AG09309 (cell line): ENCODE data around the gene SLC66A3.

Experiments
- DNase-seq: peaks from one replicate; pipeline ENCODE4 v3.0.0-alpha.2; 2010; ENCODE audit warnings: low read depth
- H3K4me3 ChIP-seq: 2 replicates; pipeline ENCODE4 v1.5.1; 2011; ENCODE audit warnings: mild to moderate bottlenecking, low read depth, low read length, moderate library complexity; ENCODE audit not compliant: control insufficient read depth
- TF ChIP-seq, protein P1 (sequence below): IDR thresholded peaks from 2 replicates; pipeline ENCODE4 v1.5.1; 2011; ENCODE audit warnings: mild to moderate bottlenecking, low read depth, low read length, inconsistent platforms; ENCODE audit not compliant: insufficient read depth, control insufficient read depth; ENCODE audit errors: missing control alignments

The SLC66A3 gene

GRCh38 chr2:11155381-11156035, at the start of gene SLC66A3:
Gene SLC66A3, plus strand, starts transcription at chr2:11155467. Its CDS starts 80 bp downstream, at chr2:11155547.
- peak; percentile 48 for DNase-seq
- peak within 1 kb of the TSS; percentile 79 for H3K4me3 ChIP-seq
- TF ChIP-seq, protein P1, sequence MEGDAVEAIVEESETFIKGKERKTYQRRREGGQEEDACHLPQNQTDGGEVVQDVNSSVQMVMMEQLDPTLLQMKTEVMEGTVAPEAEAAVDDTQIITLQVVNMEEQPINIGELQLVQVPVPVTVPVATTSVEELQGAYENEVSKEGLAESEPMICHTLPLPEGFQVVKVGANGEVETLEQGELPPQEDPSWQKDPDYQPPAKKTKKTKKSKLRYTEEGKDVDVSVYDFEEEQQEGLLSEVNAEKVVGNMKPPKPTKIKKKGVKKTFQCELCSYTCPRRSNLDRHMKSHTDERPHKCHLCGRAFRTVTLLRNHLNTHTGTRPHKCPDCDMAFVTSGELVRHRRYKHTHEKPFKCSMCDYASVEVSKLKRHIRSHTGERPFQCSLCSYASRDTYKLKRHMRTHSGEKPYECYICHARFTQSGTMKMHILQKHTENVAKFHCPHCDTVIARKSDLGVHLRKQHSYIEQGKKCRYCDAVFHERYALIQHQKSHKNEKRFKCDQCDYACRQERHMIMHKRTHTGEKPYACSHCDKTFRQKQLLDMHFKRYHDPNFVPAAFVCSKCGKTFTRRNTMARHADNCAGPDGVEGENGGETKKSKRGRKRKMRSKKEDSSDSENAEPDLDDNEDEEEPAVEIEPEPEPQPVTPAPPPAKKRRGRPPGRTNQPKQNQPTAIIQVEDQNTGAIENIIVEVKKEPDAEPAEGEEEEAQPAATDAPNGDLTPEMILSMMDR, result no peak

GRCh38 chr2:11109002-11109401, 46.3 kb upstream of the SLC66A3 start:
- TF ChIP-seq, protein P1, result no peak
- H3K4me3 ChIP-seq, result no peak overlapping the region
- DNase-seq, result no peak

- DNase-seq, result no peak
- TF ChIP-seq, protein P1, result no peak
- no peak overlapping the region for H3K4me3 ChIP-seq
Measured at GRCh38 chr2:11112870-11113428, 42.3 kb upstream of the SLC66A3 start.

- TF ChIP-seq, protein P1, result no peak
- no peak for DNase-seq
- no peak overlapping the region for H3K4me3 ChIP-seq
Measured at GRCh38 chr2:11117776-11118175, 37.5 kb upstream of the SLC66A3 start.

DNA sequence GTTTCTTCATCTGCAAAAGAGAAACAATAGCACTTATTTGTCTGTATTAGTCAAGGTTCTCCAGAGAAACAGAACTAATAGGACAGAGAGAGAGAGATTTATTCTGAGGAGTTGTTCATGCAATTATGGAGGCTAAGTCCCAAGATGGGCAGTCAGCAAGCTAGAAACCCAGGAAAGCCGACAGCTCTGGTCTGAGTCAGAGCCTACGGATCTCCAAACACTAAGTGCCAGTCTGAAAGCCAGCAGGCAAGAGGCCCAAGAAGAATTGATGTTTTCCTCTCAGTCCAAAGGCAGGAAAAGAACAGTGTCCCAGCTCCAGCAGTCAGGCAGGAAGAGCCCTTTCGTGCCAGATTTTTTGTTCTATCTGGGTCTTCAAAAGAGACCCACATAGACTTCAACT, 36.5 kb upstream of the SLC66A3 start:
- TF ChIP-seq, protein P1, result no peak
- no peak for DNase-seq
- H3K4me3 ChIP-seq, result no peak overlapping the region

DNA sequence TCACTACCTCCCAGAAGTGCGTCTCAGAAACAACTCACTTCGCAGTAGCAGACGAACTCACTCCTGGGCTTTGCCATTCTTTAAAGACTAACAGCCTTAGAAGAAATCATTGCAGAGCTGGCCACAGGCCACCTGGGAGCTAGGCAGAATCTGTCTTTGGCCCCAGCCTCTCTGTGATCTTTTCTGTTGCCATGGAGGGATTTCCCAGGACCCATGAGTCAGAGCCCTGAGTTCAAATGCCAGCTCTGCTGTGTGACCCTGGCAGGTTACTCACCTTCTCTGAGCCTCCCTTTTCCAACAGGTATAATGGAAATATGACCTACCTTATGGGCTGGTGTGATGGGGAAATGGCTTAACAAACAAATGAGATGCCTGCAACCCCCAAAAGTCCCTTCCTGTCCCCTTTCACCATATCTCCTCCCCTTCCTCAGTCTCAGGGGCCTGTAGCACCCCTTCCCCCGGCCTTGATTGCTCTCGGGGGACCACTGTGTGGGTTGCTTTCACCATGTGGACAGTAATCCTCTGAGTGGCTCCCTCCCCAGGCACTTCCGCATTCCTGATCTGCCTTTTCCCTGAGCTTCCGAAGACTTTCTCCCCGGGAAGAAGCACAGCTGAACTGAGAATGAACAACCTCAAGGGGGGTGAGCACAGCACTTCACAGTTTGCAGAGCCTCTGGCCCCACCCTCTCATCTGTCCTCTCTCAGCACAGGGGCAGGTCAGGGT, 34.0 kb upstream of the SLC66A3 start:
- TF ChIP-seq, protein P1, result no peak
- H3K4me3 ChIP-seq, result no peak overlapping the region
- DNase-seq, result no peak
